HepG2 (cell line): ENCODE results near the gene STX2. TPM values are rescaled to one million over a fixed set of nuclear protein-coding genes. Genes with fewer than 3 reads are reported as not detected.

Experiments used
- CHD2 ChIP-seq: IDR thresholded peaks from 2 replicates; pipeline ENCODE4 v1.6.1; 2011; ENCODE audit warnings: low read depth, low read length, improper control_type of control experiment
- KLF12 ChIP-seq: sonication (generic); formaldehyde crosslinking; IDR thresholded peaks from 2 replicates; pipeline ENCODE4 v1.4.0; 2020; ENCODE audit warnings: missing genetic modification reagents, borderline replicate concordance
- MYC ChIP-seq: sonication (generic); formaldehyde crosslinking; IDR thresholded peaks from 2 replicates; pipeline ENCODE4 v1.9.0; 2021; ENCODE audit warnings: missing genetic modification reagents, borderline replicate concordance
- NKX3-1 ChIP-seq: sonication (generic); formaldehyde crosslinking; IDR thresholded peaks from 2 replicates; pipeline ENCODE4 v1.5.0; 2020; ENCODE audit warnings: missing genetic modification reagents
- NRL ChIP-seq: sonication (generic); formaldehyde crosslinking; IDR thresholded peaks from 2 replicates; pipeline ENCODE4 v1.5.0; 2020; ENCODE audit warnings: missing genetic modification reagents, mild to moderate bottlenecking, moderate library complexity, borderline replicate concordance
- RFX1 ChIP-seq: fragments of 450-650 bp; IDR thresholded peaks from 2 replicates; pipeline ENCODE4 v1.6.1; 2017
- ZBTB3 ChIP-seq: sonication (generic); formaldehyde crosslinking; IDR thresholded peaks from 2 replicates; pipeline ENCODE4 v1.4.0; 2020; ENCODE audit warnings: low read depth, mild to moderate bottlenecking, moderate library complexity, missing genetic modification reagents, borderline replicate concordance
- ZNF326 ChIP-seq: sonication (generic); formaldehyde crosslinking; IDR thresholded peaks from 2 replicates; pipeline ENCODE4 v1.4.0; 2020; ENCODE audit warnings: missing genetic modification reagents, borderline replicate concordance
- ZNF607 ChIP-seq: sonication (generic); formaldehyde crosslinking; IDR thresholded peaks from 2 replicates; pipeline ENCODE4 v1.5.1; 2020; ENCODE audit warnings: missing genetic modification reagents, mild to moderate bottlenecking, borderline replicate concordance
- ZNF678 ChIP-seq: sonication (generic); formaldehyde crosslinking; IDR thresholded peaks from 2 replicates; pipeline ENCODE4 v1.4.0; 2020; ENCODE audit warnings: mild to moderate bottlenecking, missing genetic modification reagents
- polyA plus RNA-seq, 8 experiments: library from polyadenylated mRNA; depleted of rRNA in 3 of 8; stranded (reverse) in 7 of 8; unstranded in 1 of 8; fragments of >200 nt; fragmentation: Illumina TruSeq in 4 of 8; extraction: Trizol in 4 of 8; gene quantifications; 2 replicates each; pipeline versions ENCODE4 v1.2.1 to v1.2.3, GENCODE V29; 2011 to 2016; ENCODE audit warnings: low read depth in 4 of 8, missing spikeins in 1 of 8, mixed read lengths in 1 of 8; ENCODE audit not compliant: insufficient read depth in 1 of 8
- total RNA-seq, 5 experiments: library from RNA; depleted of rRNA; stranded (reverse); fragments of >200 nt; fragmentation: Illumina TruSeq; extraction: Trizol; gene quantifications; 2 replicates each; pipeline ENCODE4 v1.2.3, GENCODE V29; 2016; ENCODE audit warnings: low read depth in 1 of 5
- TF ChIP-seq, protein P1 (sequence below), 2 experiments: fragments of 450-650 bp in 1 of 2; sonication (generic) in 1 of 2; formaldehyde crosslinking in 1 of 2; IDR thresholded peaks; 2 replicates each; pipeline versions ENCODE4 v1.6.1 to v1.8.0; 2016 to 2022; ENCODE audit warnings: antibody characterized with exemption in 1 of 2, mild to moderate bottlenecking in 1 of 2, missing genetic modification reagents in 1 of 2
- TF ChIP-seq, protein P2 (sequence below): sonication (generic); formaldehyde crosslinking; conservative IDR thresholded peaks from 2 replicates; pipeline ENCODE4 v1.4.0; 2020; ENCODE audit warnings: missing genetic modification reagents
- TF ChIP-seq, protein P3 (sequence below): sonication (generic); formaldehyde crosslinking; IDR thresholded peaks from 2 replicates; pipeline ENCODE4 v1.5.0; 2020; ENCODE audit warnings: missing genetic modification reagents
- TF ChIP-seq, protein P4 (sequence below): IDR thresholded peaks from 2 replicates; pipeline ENCODE4 v1.6.1; 2018; ENCODE audit warnings: missing genetic modification reagents, mild to moderate bottlenecking, missing compliant biosample characterization
- TF ChIP-seq, protein P5 (sequence below): sonication (generic); formaldehyde crosslinking; conservative IDR thresholded peaks from 2 replicates; pipeline ENCODE4 v1.8.0; 2022; ENCODE audit warnings: missing genetic modification reagents

The STX2 gene
- total and polyA plus RNA-seq, 2 of the 13 experiments (the other 11 are each of a cell fraction or from before 2014, with no cell fraction given) = 13.4 to 25.1 TPM

DNA sequence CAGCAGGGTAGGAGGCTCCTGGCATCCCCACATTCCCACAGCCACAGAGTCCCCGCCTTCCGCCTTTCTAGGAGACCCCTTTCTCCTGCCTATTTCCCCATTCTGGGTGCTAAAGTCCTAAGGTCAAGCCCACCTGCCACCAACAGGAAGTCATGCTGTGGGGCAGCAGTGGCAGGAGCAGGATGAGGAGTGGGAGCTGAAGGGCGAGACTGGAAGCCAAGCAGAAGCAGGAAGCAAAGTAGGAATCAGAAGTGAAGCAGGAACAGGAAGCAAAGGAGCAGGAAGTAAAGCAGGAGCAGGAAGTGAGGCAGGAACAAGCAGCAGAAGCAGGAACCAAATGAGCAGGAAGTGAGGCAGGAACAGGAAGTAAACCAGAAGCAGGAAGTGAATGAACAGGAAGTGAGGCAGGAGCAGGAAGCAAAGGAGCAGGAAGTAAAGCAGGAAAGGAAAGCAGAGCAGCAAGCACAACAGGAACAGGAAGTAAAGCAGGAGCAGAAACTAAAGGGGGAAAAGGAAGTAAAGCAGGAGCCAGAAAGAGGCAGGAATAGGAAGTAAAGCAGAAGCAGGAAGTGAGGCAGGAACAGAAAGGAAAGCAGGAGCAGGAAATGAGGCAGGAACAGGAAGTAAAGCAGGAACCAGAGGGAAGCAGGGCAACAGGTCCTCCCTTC, 84.7 kb downstream of the STX2 start (continued):
- TF ChIP-seq, protein P1, sequence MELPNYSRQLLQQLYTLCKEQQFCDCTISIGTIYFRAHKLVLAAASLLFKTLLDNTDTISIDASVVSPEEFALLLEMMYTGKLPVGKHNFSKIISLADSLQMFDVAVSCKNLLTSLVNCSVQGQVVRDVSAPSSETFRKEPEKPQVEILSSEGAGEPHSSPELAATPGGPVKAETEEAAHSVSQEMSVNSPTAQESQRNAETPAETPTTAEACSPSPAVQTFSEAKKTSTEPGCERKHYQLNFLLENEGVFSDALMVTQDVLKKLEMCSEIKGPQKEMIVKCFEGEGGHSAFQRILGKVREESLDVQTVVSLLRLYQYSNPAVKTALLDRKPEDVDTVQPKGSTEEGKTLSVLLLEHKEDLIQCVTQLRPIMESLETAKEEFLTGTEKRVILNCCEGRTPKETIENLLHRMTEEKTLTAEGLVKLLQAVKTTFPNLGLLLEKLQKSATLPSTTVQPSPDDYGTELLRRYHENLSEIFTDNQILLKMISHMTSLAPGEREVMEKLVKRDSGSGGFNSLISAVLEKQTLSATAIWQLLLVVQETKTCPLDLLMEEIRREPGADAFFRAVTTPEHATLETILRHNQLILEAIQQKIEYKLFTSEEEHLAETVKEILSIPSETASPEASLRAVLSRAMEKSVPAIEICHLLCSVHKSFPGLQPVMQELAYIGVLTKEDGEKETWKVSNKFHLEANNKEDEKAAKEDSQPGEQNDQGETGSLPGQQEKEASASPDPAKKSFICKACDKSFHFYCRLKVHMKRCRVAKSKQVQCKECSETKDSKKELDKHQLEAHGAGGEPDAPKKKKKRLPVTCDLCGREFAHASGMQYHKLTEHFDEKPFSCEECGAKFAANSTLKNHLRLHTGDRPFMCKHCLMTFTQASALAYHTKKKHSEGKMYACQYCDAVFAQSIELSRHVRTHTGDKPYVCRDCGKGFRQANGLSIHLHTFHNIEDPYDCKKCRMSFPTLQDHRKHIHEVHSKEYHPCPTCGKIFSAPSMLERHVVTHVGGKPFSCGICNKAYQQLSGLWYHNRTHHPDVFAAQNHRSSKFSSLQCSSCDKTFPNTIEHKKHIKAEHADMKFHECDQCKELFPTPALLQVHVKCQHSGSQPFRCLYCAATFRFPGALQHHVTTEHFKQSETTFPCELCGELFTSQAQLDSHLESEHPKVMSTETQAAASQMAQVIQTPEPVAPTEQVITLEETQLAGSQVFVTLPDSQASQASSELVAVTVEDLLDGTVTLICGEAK (IDR thresholded peaks at IDR 0.05) = peak; percentile 72
- TF ChIP-seq, protein P1 (CRISPR knock-in tag; IDR thresholded peaks at IDR 0.05) = no peak
- TF ChIP-seq MYC = no peak
- TF ChIP-seq, protein P2, sequence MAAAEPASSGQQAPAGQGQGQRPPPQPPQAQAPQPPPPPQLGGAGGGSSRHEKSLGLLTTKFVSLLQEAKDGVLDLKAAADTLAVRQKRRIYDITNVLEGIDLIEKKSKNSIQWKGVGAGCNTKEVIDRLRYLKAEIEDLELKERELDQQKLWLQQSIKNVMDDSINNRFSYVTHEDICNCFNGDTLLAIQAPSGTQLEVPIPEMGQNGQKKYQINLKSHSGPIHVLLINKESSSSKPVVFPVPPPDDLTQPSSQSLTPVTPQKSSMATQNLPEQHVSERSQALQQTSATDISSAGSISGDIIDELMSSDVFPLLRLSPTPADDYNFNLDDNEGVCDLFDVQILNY (CRISPR knock-in tag) = no peak
- TF ChIP-seq ZBTB3 (CRISPR knock-in tag) = no peak
- TF ChIP-seq ZNF678 (CRISPR knock-in tag) = no peak
- TF ChIP-seq, protein P3, sequence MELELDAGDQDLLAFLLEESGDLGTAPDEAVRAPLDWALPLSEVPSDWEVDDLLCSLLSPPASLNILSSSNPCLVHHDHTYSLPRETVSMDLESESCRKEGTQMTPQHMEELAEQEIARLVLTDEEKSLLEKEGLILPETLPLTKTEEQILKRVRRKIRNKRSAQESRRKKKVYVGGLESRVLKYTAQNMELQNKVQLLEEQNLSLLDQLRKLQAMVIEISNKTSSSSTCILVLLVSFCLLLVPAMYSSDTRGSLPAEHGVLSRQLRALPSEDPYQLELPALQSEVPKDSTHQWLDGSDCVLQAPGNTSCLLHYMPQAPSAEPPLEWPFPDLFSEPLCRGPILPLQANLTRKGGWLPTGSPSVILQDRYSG = no peak
- TF ChIP-seq, protein P4, sequence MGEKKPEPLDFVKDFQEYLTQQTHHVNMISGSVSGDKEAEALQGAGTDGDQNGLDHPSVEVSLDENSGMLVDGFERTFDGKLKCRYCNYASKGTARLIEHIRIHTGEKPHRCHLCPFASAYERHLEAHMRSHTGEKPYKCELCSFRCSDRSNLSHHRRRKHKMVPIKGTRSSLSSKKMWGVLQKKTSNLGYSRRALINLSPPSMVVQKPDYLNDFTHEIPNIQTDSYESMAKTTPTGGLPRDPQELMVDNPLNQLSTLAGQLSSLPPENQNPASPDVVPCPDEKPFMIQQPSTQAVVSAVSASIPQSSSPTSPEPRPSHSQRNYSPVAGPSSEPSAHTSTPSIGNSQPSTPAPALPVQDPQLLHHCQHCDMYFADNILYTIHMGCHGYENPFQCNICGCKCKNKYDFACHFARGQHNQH = no peak
- TF ChIP-seq RFX1 = no peak
- TF ChIP-seq NRL (CRISPR knock-in tag) = no peak
- TF ChIP-seq ZNF607 (CRISPR knock-in tag) = no peak
- TF ChIP-seq, protein P5, sequence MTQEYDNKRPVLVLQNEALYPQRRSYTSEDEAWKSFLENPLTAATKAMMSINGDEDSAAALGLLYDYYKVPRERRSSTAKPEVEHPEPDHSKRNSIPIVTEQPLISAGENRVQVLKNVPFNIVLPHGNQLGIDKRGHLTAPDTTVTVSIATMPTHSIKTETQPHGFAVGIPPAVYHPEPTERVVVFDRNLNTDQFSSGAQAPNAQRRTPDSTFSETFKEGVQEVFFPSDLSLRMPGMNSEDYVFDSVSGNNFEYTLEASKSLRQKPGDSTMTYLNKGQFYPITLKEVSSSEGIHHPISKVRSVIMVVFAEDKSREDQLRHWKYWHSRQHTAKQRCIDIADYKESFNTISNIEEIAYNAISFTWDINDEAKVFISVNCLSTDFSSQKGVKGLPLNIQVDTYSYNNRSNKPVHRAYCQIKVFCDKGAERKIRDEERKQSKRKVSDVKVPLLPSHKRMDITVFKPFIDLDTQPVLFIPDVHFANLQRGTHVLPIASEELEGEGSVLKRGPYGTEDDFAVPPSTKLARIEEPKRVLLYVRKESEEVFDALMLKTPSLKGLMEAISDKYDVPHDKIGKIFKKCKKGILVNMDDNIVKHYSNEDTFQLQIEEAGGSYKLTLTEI (CRISPR knock-in tag) = no peak
- no peak for TF ChIP-seq CHD2
- TF ChIP-seq KLF12 (CRISPR knock-in tag) = no peak
- no peak for TF ChIP-seq ZNF326 (CRISPR knock-in tag)
- TF ChIP-seq NKX3-1 (CRISPR knock-in tag) = no peak
